Left ventricle myocardium inferior (tissue), 1 donor: Measurements from ENCODE around the gene COMMD1. TPM values are rescaled to one million over a fixed set of nuclear protein-coding genes. Genes with fewer than 3 reads are reported as not detected.
A peak's percentile ranks its signal among the peaks of the same experiment; 100 is the strongest.

Experiments
- DNase-seq: peaks from one replicate; pipeline ENCODE4 v3.0.0-alpha.2; 2020
- H3K27ac ChIP-seq: fragments of 200-600 bp; replicated peaks from 2 replicates; pipeline ENCODE4 v1.8.0; 2021
- H3K27me3 ChIP-seq: fragments of 200-600 bp; 2 replicates; pipeline ENCODE4 v1.8.0; 2021; ENCODE audit warnings: low read depth
- H3K36me3 ChIP-seq: fragments of 200-600 bp; 2 replicates; pipeline ENCODE4 v1.8.0; 2021
- H3K4me1 ChIP-seq: fragments of 200-600 bp; 2 replicates; pipeline ENCODE4 v1.8.0; 2021
- H3K4me3 ChIP-seq: fragments of 200-600 bp; 2 replicates; pipeline ENCODE4 v1.8.0; 2021; ENCODE audit warnings: mild to moderate bottlenecking, moderate library complexity
- H3K9me3 ChIP-seq: fragments of 200-600 bp; replicated peaks from 2 replicates; pipeline ENCODE4 v1.8.0; 2021
- CTCF ChIP-seq: fragments of 200-600 bp; IDR thresholded peaks from 2 replicates; pipeline ENCODE4 v1.8.0; 2021; ENCODE audit warnings: antibody characterized with exemption, mild to moderate bottlenecking, borderline replicate concordance
- intact Hi-C: fragments of 100-400 bp; cut with micrococcal nuclease; formaldehyde crosslinking; loops from one replicate; pipeline ENCODE4 v1.11.0; 2022
- total RNA-seq: library from RNA; stranded (reverse); fragmentation: NEBNext Ultra II Directional; extraction: Animal tissue kit (Norgen Biotek cat#: 25700); gene quantifications from one replicate; pipeline ENCODE4 v1.2.1, GENCODE V29; 2021
- donor health status: DM: no; HTN: yes; CAD: no; lungs with severe emphysema.

Gene COMMD1
- total RNA-seq, 1 donor from 2014 or later, result 63.7 TPM

- no peak for DNase-seq
- Histone ChIP-seq H3K4me3 (no peak overlapping the region), H3K27ac (no peak overlapping the region), H3K4me1 (peaks cover 11% of the 10 kb centered on the region), H3K27me3 (no peaks in the 10 kb centered on the region), H3K36me3 (no peaks in the 10 kb centered on the region), H3K9me3 (peaks cover 14% of the 10 kb centered on the region)
- TF ChIP-seq CTCF, result no peak
- intact Hi-C loops, result no loop called here
Measured at GRCh38 chr2:61961231-61961901, 55.9 kb downstream of the COMMD1 start.

- no peaks in the 10 kb centered on the region for H3K27me3 ChIP-seq
- TF ChIP-seq CTCF, result no peak
- no peak overlapping the region for H3K4me3 ChIP-seq
- no peaks in the 10 kb centered on the region for H3K36me3 ChIP-seq
- intact Hi-C loops, result no loop called here
- peaks cover 20% of the 10 kb centered on the region for H3K4me1 ChIP-seq
- H3K9me3 ChIP-seq, result peaks cover 14% of the 10 kb centered on the region
- peak overlapping the region; percentile 13 for H3K27ac ChIP-seq
- no peak for DNase-seq
Measured at GRCh38 chr2:61962095-61962984, 56.9 kb downstream of the COMMD1 start.

GRCh38 chr2:61966087-61966727, 60.7 kb downstream of the COMMD1 start:
- Histone ChIP-seq H3K4me1 (peaks cover 26% of the 10 kb centered on the region), H3K36me3 (no peaks in the 10 kb centered on the region), H3K4me3 (no peak overlapping the region), H3K27me3 (no peaks in the 10 kb centered on the region), H3K9me3 (peaks cover 1% of the 10 kb centered on the region), H3K27ac (peak overlapping the region; percentile 50)
- intact Hi-C loops, result no loop called here
- no peak for DNase-seq
- TF ChIP-seq CTCF, result no peak

GRCh38 chr2:61967262-61967661, 61.8 kb downstream of the COMMD1 start:
- Histone ChIP-seq H3K4me1 (peaks cover 26% of the 10 kb centered on the region), H3K36me3 (no peaks in the 10 kb centered on the region), H3K27me3 (no peaks in the 10 kb centered on the region), H3K9me3 (no peaks in the 10 kb centered on the region), H3K4me3 (no peak overlapping the region), H3K27ac (peak overlapping the region; percentile 50)
- intact Hi-C loops, result no loop called here
- DNase-seq, result no peak
- no peak for TF ChIP-seq CTCF

GRCh38 chr2:61969376-61969775, 63.9 kb downstream of the COMMD1 start:
- DNase-seq, result no peak
- no peak overlapping the region for H3K4me3 ChIP-seq
- H3K36me3 ChIP-seq, result no peaks in the 10 kb centered on the region
- intact Hi-C loops, result no loop called here
- H3K27me3 ChIP-seq, result no peaks in the 10 kb centered on the region
- no peaks in the 10 kb centered on the region for H3K9me3 ChIP-seq
- TF ChIP-seq CTCF, result no peak
- H3K4me1 ChIP-seq, result peaks cover 26% of the 10 kb centered on the region
- H3K27ac ChIP-seq, result peak overlapping the region; percentile 28
